ENCODE data around the gene ADCY2.

The ADCY2 gene

GRCh38 chr5:7585807-7586206 lies 189.9 kb downstream of the ADCY2 start:
- Histone ChIP-seq H3K4me1 (ENCODE audit: control insufficient read depth, insufficient read depth, low read length) (no peaks in the 10 kb centered on the region), H3K36me3 (ENCODE audit: control insufficient read depth in 2 of 2, insufficient read depth in 1 of 2, low read length in 2 of 2) (no peaks in the 10 kb centered on the region), H3K4me3 (ENCODE audit: low read depth, low read length) (no peak overlapping the region), H3K9me3 (ENCODE audit: control insufficient read depth, insufficient read depth, low read depth, low read length) (no peaks in the 10 kb centered on the region), H3K27ac (ENCODE audit: extremely low read depth, low read depth, low read length) (no peak overlapping the region)
- TF ChIP-seq ZNF624 (tag by site-specific recombination; IDR thresholded peaks at IDR 0.05) (no peak), ZNF521 (tag by site-specific recombination; IDR thresholded peaks at IDR 0.05) (no peak), ZNF843 (tag by site-specific recombination; IDR thresholded peaks at IDR 0.05) (no peak), ZNF785 (tag by site-specific recombination; IDR thresholded peaks at IDR 0.05) (no peak), ZNF138 (tag by site-specific recombination; IDR thresholded peaks at IDR 0.05; ENCODE audit: borderline replicate concordance) (no peak), OVOL3 (tag by site-specific recombination; IDR thresholded peaks at IDR 0.05) (no peak), ZBTB21 (tag by site-specific recombination; IDR thresholded peaks at IDR 0.05) (no peak), ZBTB17 (tag by site-specific recombination; IDR thresholded peaks at IDR 0.05) (no peak)
- ChIA-PET CTCF (interaction anchor here (0.6 kb wide), 1 partner anchor 187 kb away, joined by 3 read pairs; no protein-coding TSS in a partner anchor), POLR2A (no interaction called here)

GRCh38 chr5:7586480-7586879 lies 190.5 kb downstream of the ADCY2 start:
- Histone ChIP-seq H3K9me3 (ENCODE audit: control insufficient read depth, insufficient read depth, low read depth, low read length) (no peaks in the 10 kb centered on the region), H3K27ac (ENCODE audit: extremely low read depth, low read depth, low read length) (no peak overlapping the region), H3K4me1 (ENCODE audit: control insufficient read depth, insufficient read depth, low read length) (no peaks in the 10 kb centered on the region), H3K36me3 (ENCODE audit: control insufficient read depth in 2 of 2, insufficient read depth in 1 of 2, low read length in 2 of 2) (no peaks in the 10 kb centered on the region), H3K4me3 (ENCODE audit: low read depth, low read length) (no peak overlapping the region)
- ChIA-PET CTCF (no interaction called here), POLR2A (no interaction called here)
- TF ChIP-seq ZNF692 (tag by site-specific recombination; IDR thresholded peaks at IDR 0.05) = no peak

DNA sequence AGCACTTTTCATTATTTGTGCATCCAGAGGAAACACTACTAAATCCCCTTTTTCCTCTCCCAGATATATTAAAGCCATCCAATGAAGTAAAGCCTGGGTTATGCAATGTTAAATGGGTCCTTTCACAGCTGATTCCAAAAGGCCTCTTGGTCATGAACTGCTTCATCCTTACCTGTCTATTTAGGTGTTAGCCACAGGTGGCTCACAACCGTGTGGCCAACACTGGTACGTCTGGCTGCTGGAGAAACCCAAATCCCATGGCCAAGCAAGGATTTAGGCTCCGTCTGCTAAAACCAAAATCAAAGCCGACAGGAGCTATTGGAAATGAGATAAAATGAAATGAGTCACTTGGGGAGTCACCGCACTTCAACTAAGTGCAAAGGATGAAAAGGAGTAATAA lies 193.9 kb downstream of the ADCY2 start:
- TF ChIP-seq ZNF10 (tag by site-specific recombination; IDR thresholded peaks at IDR 0.05) (no peak), TRIM28 (IDR thresholded peaks at IDR 0.05; ENCODE audit: borderline replicate concordance, low read length) (no peak), TCF7L2 (IDR thresholded peaks at IDR 0.05; ENCODE audit: borderline replicate concordance, low read depth, low read length) (no peak), ZNF112 (tag by site-specific recombination; IDR thresholded peaks at IDR 0.05) (no peak), ZNF701 (tag by site-specific recombination; IDR thresholded peaks at IDR 0.05) (no peak), ZNF513 (tag by site-specific recombination; IDR thresholded peaks at IDR 0.05) (no peak), ZNF777 (tag by site-specific recombination; IDR thresholded peaks at IDR 0.05; ENCODE audit: borderline replicate concordance) (no peak), ZBTB21 (tag by site-specific recombination; IDR thresholded peaks at IDR 0.05) (no peak), KLF1 (tag by site-specific recombination; IDR thresholded peaks at IDR 0.05) (no peak), BCL11B (tag by site-specific recombination; IDR thresholded peaks at IDR 0.05; ENCODE audit: low read depth) (no peak)
- Histone ChIP-seq H3K4me3 (ENCODE audit: low read depth, low read length) (no peak overlapping the region), H3K4me1 (ENCODE audit: control insufficient read depth, insufficient read depth, low read length) (no peaks in the 10 kb centered on the region), H3K9me3 (ENCODE audit: control insufficient read depth, insufficient read depth, low read depth, low read length) (no peaks in the 10 kb centered on the region), H3K36me3 (ENCODE audit: control insufficient read depth in 2 of 2, insufficient read depth in 1 of 2, low read length in 2 of 2) (no peaks in the 10 kb centered on the region), H3K27ac (ENCODE audit: extremely low read depth, low read depth, low read length) (no peak overlapping the region)
- ChIA-PET POLR2A (no interaction called here), CTCF (interaction anchor here (0.5 to 1.1 kb wide), 3 partner anchors 329 to 1699 kb away, joined by 3 read pairs; no protein-coding TSS in a partner anchor)

Measured in HEK293 (cell line).